Measurements from ENCODE around the gene METTL9. TPM values are rescaled to one million over a fixed set of nuclear protein-coding genes. Genes with fewer than 3 reads are reported as not detected.

The METTL9 gene
- total and polyA plus RNA-seq, 2 of the 4 experiments (the other 2 are of a cell fraction): 54.8 to 95.5 TPM

- H3K4me3 ChIP-seq (ENCODE audit: insufficient read depth, low read depth, low read length): no peak overlapping the region
- no peak overlapping the region for H3K14ac ChIP-seq (replicated peaks; ENCODE audit: low read depth, low read length)
- intact Hi-C loops (cut with micrococcal nuclease) (no loop called here), dilution Hi-C loops (cut with HindIII; ENCODE audit: low sequenced_read_pairs, unreplicated experiment) (no loop called here), in situ Hi-C loops (cut with MboI; ENCODE audit: low sequenced_read_pairs) (no loop called here)
- CTCF ChIA-PET: interaction anchor here (2.5 kb wide), 1 partner anchor 10 kb away, joined by 11 read pairs; no protein-coding TSS in a partner anchor
- H3K79me1 ChIP-seq (ENCODE audit: low read depth in 1 of 2, low read length in 2 of 2): no peaks in the 10 kb centered on the region
- no peak overlapping the region for H2AFZ ChIP-seq (replicated peaks; ENCODE audit: low read length, poor library complexity)
- no peaks in the 10 kb centered on the region for H4K20me1 ChIP-seq (ENCODE audit: insufficient read depth, low read length)
- no peaks in the 10 kb centered on the region for H3K9me3 ChIP-seq (ENCODE audit: control insufficient read depth, insufficient read depth, low read length)
- H3K27ac ChIP-seq (ENCODE audit: insufficient read depth, low read length): no peak overlapping the region
- H3K4ac ChIP-seq (ENCODE audit: low read depth, low read length): no peak overlapping the region
- H4K5ac ChIP-seq (ENCODE audit: low read depth, low read length): no peak overlapping the region
- H2AK9ac ChIP-seq (replicated peaks; ENCODE audit: low read depth, low read length, poor library complexity): no peak overlapping the region
- H3K23ac ChIP-seq (ENCODE audit: low read depth, low read length): no peak overlapping the region
- POLR2A ChIA-PET (ENCODE audit: unreplicated experiment): interaction anchor here (0.6 kb wide), 1 partner anchor 19 kb away, joined by 12 read pairs; no protein-coding TSS in a partner anchor
- no peak overlapping the region for H2AK5ac ChIP-seq (ENCODE audit: low read depth, low read length)
- no peaks in the 10 kb centered on the region for H3K9me1 ChIP-seq (ENCODE audit: insufficient read depth, low read length)
- no peak overlapping the region for H3K9ac ChIP-seq (ENCODE audit: low read depth, low read length)
- no peak overlapping the region for H3K4me2 ChIP-seq (ENCODE audit: low read depth, low read length)
- DNase-seq (no peak), ATAC-seq (ENCODE audit: low read depth) (no peak)
- no TSS peak for BruUV-seq (replicated peaks)
- H3K18ac ChIP-seq (ENCODE audit: low read depth, low read length): no peak overlapping the region
- no peaks in the 10 kb centered on the region for H3K36me3 ChIP-seq (ENCODE audit: control insufficient read depth, insufficient read depth, low read length)
- WGBS, 2 experiments (ENCODE audit: extremely low coverage in 2 of 2, insufficient read length in 1 of 2): no CpG with 5 or more reads among the region's 3 CpGs
- peaks cover 22% of the 10 kb centered on the region for H3K27me3 ChIP-seq (ENCODE audit: control insufficient read depth, insufficient read depth, low read length)
- H2BK120ac ChIP-seq (ENCODE audit: low read depth, low read length): no peak overlapping the region
- H4K91ac ChIP-seq (ENCODE audit: insufficient read depth, low read depth, low read length): no peak overlapping the region
- TF ChIP-seq CTCF (conservative IDR thresholded peaks at IDR 0.05; ENCODE audit: low read depth, low read length) (no peak), NFE2L2 (IDR thresholded peaks at IDR 0.05; ENCODE audit: low read depth, low read length) (no peak), FOS (IDR thresholded peaks at IDR 0.05; ENCODE audit: low read depth, low read length) (no peak), RCOR1 (IDR thresholded peaks at IDR 0.05; ENCODE audit: insufficient replicate concordance, low read length) (no peak), BHLHE40 (IDR thresholded peaks at IDR 0.05; ENCODE audit: low read depth, low read length) (no peak), SMC3 (IDR thresholded peaks at IDR 0.05; ENCODE audit: low read depth, low read length) (no peak), CHD1 (IDR thresholded peaks at IDR 0.05; ENCODE audit: low read depth, low read length) (no peak)
- H3K4me1 ChIP-seq (ENCODE audit: control insufficient read depth, insufficient read depth, low read length): no peaks in the 10 kb centered on the region
- no peak overlapping the region for H3K56ac ChIP-seq (ENCODE audit: extremely low read depth, insufficient read depth, low read length)
- no peak overlapping the region for H2BK15ac ChIP-seq (ENCODE audit: low read depth, low read length)
- no peak overlapping the region for H2BK20ac ChIP-seq (ENCODE audit: low read depth, low read length)
- H2BK5ac ChIP-seq (ENCODE audit: low read depth, low read length, poor library complexity, severe bottlenecking): no peak overlapping the region
- no peak overlapping the region for H4K8ac ChIP-seq (ENCODE audit: low read depth in 2 of 2, low read length in 2 of 2)
Measured at GRCh38 chr16:21667575-21667974, 68.2 kb downstream of the METTL9 start.
